Measurements from ENCODE around the gene TP73.

TP73 gene

GRCh38 chr1:3673381-3674099 lies 21.2 kb downstream of the TP73 start:
- DNase-seq, result no peak

- DNase-seq, result no peak
Measured at GRCh38 chr1:3674100-3675094, 22.1 kb downstream of the TP73 start.

- DNase-seq, result no peak
Measured at GRCh38 chr1:3675436-3675835, 23.1 kb downstream of the TP73 start.

GRCh38 chr1:3676581-3677470 lies 24.5 kb downstream of the TP73 start:
- DNase-seq, result peak in 1 of 5 donors; percentile 18

GRCh38 chr1:3677484-3677883 lies 25.2 kb downstream of the TP73 start:
- DNase-seq, result no peak

- no peak for DNase-seq
Measured at GRCh38 chr1:3678361-3679097, 26.2 kb downstream of the TP73 start.

- no peak for DNase-seq
Measured at GRCh38 chr1:3679098-3679555, 26.8 kb downstream of the TP73 start.

- no peak for DNase-seq
Measured at GRCh38 chr1:3679799-3680453, 27.6 kb downstream of the TP73 start.

- no peak for DNase-seq
Measured at GRCh38 chr1:3680488-3681230, 28.3 kb downstream of the TP73 start.

GRCh38 chr1:3681231-3681897 lies 29.0 kb downstream of the TP73 start:
- DNase-seq, result no peak

- no peak for DNase-seq
Measured at GRCh38 chr1:3681898-3682806, 29.8 kb downstream of the TP73 start.

GRCh38 chr1:3683197-3683596 lies 30.9 kb downstream of the TP73 start:
- DNase-seq, result no peak

GRCh38 chr1:3683992-3684391 lies 31.7 kb downstream of the TP73 start:
- DNase-seq, result no peak

- no peak for DNase-seq
Measured at GRCh38 chr1:3685222-3685621, 32.9 kb downstream of the TP73 start.

GRCh38 chr1:3685906-3686305 lies 33.6 kb downstream of the TP73 start:
- DNase-seq, result no peak

GRCh38 chr1:3687504-3687903 lies 35.2 kb downstream of the TP73 start:
- DNase-seq, result no peak

GRCh38 chr1:3688356-3689137 lies 36.2 kb downstream of the TP73 start:
- DNase-seq, result no peak

- no peak for DNase-seq
Measured at GRCh38 chr1:3689138-3689750, 36.9 kb downstream of the TP73 start.
